ENCODE data around the gene HPCAL1. TPM values are rescaled to one million over a fixed set of nuclear protein-coding genes. Genes with fewer than 3 reads are reported as not detected.

Gene HPCAL1
- total RNA-seq, 1 donor from 2014 or later: 17.3 TPM

GRCh38 chr2:10363861-10364610, 61.3 kb downstream of the HPCAL1 start:
- Mint-ChIP-seq H3K9me3 (no peaks in the 10 kb centered on the region), H3K4me1 (peaks cover 8% of the 10 kb centered on the region), H3K27ac (ENCODE audit: unreplicated experiment) (no peak overlapping the region), H3K36me3 (ENCODE audit: low read depth) (no peaks in the 10 kb centered on the region), H3K27me3 (ENCODE audit: low read depth) (no peaks in the 10 kb centered on the region), H3K4me3 (no peak overlapping the region)
- no peak for TF ChIP-seq CTCF (conservative IDR thresholded peaks at IDR 0.05)
- no peak for DNase-seq (ENCODE audit: low read depth, low spot score)

- DNase-seq (ENCODE audit: low read depth, low spot score): no peak
- Mint-ChIP-seq H3K36me3 (ENCODE audit: low read depth) (no peaks in the 10 kb centered on the region), H3K4me3 (no peak overlapping the region), H3K4me1 (peaks cover 11% of the 10 kb centered on the region), H3K9me3 (no peaks in the 10 kb centered on the region), H3K27ac (ENCODE audit: unreplicated experiment) (no peak overlapping the region), H3K27me3 (ENCODE audit: low read depth) (no peaks in the 10 kb centered on the region)
- TF ChIP-seq CTCF (conservative IDR thresholded peaks at IDR 0.05): no peak
Observed at GRCh38 chr2:10365412-10365811, 62.7 kb downstream of the HPCAL1 start.

GRCh38 chr2:10366601-10367270, 64.0 kb downstream of the HPCAL1 start:
- H3K9me3 Mint-ChIP-seq: no peaks in the 10 kb centered on the region
- peaks cover 7% of the 10 kb centered on the region for H3K4me1 Mint-ChIP-seq
- no peaks in the 10 kb centered on the region for H3K36me3 Mint-ChIP-seq (ENCODE audit: low read depth)
- H3K27ac Mint-ChIP-seq (ENCODE audit: unreplicated experiment): no peak overlapping the region
- no peaks in the 10 kb centered on the region for H3K27me3 Mint-ChIP-seq (ENCODE audit: low read depth)
- no peak overlapping the region for H3K4me3 Mint-ChIP-seq
- TF ChIP-seq CTCF (conservative IDR thresholded peaks at IDR 0.05): no peak
- DNase-seq (ENCODE audit: low read depth, low spot score): no peak

- H3K4me1 Mint-ChIP-seq: peaks cover 16% of the 10 kb centered on the region
- no peak overlapping the region for H3K27ac Mint-ChIP-seq (ENCODE audit: unreplicated experiment)
- no peaks in the 10 kb centered on the region for H3K27me3 Mint-ChIP-seq (ENCODE audit: low read depth)
- no peak for DNase-seq (ENCODE audit: low read depth, low spot score)
- no peaks in the 10 kb centered on the region for H3K9me3 Mint-ChIP-seq
- H3K36me3 Mint-ChIP-seq (ENCODE audit: low read depth): no peaks in the 10 kb centered on the region
- TF ChIP-seq CTCF (conservative IDR thresholded peaks at IDR 0.05): no peak
- H3K4me3 Mint-ChIP-seq: no peak overlapping the region
Observed at GRCh38 chr2:10367472-10368439, 65.1 kb downstream of the HPCAL1 start.

- DNase-seq (ENCODE audit: low read depth, low spot score): no peak
- no peak for TF ChIP-seq CTCF (conservative IDR thresholded peaks at IDR 0.05)
- Mint-ChIP-seq H3K27me3 (ENCODE audit: low read depth) (no peaks in the 10 kb centered on the region), H3K4me3 (no peak overlapping the region), H3K9me3 (no peaks in the 10 kb centered on the region), H3K27ac (ENCODE audit: unreplicated experiment) (no peak overlapping the region), H3K4me1 (peaks cover 22% of the 10 kb centered on the region), H3K36me3 (ENCODE audit: low read depth) (no peaks in the 10 kb centered on the region)
Observed at GRCh38 chr2:10368491-10369231, 66.0 kb downstream of the HPCAL1 start.

All from neural crest cell (in vitro differentiated cells).